GM12874 (cell line): ENCODE measurements around the gene ARHGAP20.

ENCODE experiments used
- TF ChIP-seq, protein P1 (sequence below): IDR thresholded peaks from 2 replicates; pipeline ENCODE4 v1.5.1; 2011; ENCODE audit warnings: low read depth, mild to moderate bottlenecking, control low read depth, low read length, moderate library complexity; ENCODE audit not compliant: insufficient read depth

The ARHGAP20 gene

DNA sequence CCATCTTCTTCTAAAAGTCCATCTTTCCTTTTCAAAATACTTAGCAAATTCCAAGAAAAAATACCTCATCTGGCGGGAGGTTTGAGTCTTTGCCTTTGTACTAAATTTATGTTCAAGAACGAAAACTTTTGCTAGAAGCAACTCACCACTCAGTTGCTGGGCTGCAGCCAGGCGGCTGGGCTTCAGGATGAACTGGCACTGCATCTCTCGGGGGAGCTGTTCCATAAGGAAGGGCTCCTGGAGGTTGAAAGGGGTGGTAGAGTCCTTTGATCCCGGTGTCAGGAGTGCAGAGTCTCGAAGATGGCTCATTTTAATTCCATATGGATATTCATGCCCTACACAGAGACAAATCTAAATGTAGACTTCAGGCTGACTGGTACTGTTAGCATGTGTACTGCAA lies 105.8 kb downstream of the ARHGAP20 start:
- TF ChIP-seq, protein P1, sequence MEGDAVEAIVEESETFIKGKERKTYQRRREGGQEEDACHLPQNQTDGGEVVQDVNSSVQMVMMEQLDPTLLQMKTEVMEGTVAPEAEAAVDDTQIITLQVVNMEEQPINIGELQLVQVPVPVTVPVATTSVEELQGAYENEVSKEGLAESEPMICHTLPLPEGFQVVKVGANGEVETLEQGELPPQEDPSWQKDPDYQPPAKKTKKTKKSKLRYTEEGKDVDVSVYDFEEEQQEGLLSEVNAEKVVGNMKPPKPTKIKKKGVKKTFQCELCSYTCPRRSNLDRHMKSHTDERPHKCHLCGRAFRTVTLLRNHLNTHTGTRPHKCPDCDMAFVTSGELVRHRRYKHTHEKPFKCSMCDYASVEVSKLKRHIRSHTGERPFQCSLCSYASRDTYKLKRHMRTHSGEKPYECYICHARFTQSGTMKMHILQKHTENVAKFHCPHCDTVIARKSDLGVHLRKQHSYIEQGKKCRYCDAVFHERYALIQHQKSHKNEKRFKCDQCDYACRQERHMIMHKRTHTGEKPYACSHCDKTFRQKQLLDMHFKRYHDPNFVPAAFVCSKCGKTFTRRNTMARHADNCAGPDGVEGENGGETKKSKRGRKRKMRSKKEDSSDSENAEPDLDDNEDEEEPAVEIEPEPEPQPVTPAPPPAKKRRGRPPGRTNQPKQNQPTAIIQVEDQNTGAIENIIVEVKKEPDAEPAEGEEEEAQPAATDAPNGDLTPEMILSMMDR: no peak

- TF ChIP-seq, protein P1: no peak
Observed at GRCh38 chr11:110601936-110602335, 110.3 kb downstream of the ARHGAP20 start.

GRCh38 chr11:110600322-110600721 lies 111.9 kb downstream of the ARHGAP20 start:
- TF ChIP-seq, protein P1: no peak

- TF ChIP-seq, protein P1: no peak
Observed at GRCh38 chr11:110599207-110599606, 113.0 kb downstream of the ARHGAP20 start.

DNA sequence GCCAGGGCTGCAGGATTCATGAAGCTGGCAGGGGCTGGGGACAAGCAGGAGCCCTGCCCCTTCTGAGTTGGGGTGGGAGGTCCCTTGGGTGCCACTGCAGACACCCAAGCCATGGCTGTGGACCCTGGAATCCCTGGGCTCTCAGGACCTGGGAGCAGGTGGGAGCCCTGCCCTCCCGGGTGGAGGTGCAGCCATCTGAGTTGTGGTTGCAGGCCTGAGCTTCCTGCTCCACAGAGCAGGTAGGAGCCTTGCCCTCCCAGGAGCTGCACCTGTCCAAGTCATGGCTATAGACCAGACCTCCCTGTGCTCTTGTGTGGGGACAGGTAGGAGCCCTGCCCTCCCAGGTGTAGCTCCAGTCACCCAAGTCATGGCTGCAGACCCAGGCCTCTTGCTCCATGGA lies 113.5 kb downstream of the ARHGAP20 start:
- TF ChIP-seq, protein P1: no peak

DNA sequence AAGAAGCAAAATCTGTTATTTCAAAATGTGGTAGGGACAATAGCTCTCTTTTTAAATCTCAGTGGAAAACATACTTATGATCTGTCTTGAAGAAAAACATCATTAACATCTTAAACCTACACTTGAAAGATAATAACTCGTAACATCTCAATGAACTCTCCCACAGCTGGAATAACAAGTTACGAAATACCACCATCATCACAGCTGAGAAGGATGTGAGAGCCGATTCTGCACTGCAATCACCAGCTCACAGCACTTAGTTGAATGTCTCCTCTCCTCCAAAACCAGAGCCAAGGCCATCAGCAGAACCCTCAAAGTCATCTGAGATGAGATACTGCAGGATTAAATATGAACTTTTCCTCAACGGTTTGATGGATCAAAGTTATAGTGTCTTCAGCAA lies 124.3 kb downstream of the ARHGAP20 start:
- TF ChIP-seq, protein P1: no peak

- TF ChIP-seq, protein P1: no peak
Observed at GRCh38 chr11:110587129-110587528, 125.1 kb downstream of the ARHGAP20 start.

DNA sequence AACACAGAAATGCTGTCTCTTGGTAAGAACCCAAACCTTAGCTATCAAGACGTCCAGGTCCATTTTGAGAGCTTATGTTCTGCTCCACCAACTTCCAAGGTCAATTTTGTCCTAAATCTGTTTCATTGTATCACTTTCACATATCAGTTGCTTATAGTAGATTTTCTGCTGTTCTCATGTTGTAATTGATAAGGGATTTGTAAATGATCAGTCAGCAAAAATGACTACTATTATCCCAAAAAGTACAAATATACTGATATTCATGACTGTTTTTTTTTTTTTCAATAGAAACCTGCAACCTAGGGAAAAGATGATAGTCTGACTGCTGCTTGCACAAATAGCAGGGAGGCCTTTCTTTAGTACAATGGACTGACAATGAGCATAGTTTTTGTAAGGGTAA lies 128.1 kb downstream of the ARHGAP20 start:
- TF ChIP-seq, protein P1: no peak
